Neural cell (in vitro differentiated cells): ENCODE results near the gene UBE3A. TPM values are rescaled to one million over a fixed set of nuclear protein-coding genes. Genes with fewer than 3 reads are reported as not detected.

Source experiments
- H2AFZ ChIP-seq: fragments of 200-600, 300-800 bp; sonication (generic), shearing (Covaris generic); 2 replicates; pipeline ENCODE4 v1.6.0; 2014; ENCODE audit warnings: low read depth, mild to moderate bottlenecking, antibody characterized with exemption, low read length, moderate library complexity
- H3F3A ChIP-seq: fragments of 200-600 bp; shearing (Covaris generic); 2 replicates; pipeline ENCODE4 v1.6.1; 2016; ENCODE audit warnings: mild to moderate bottlenecking, moderate library complexity, mixed read lengths, antibody characterized with exemption, low read length; ENCODE audit not compliant: insufficient read depth, poor library complexity, severe bottlenecking
- H3K27ac ChIP-seq: fragments of 200-600, 300-800 bp; sonication (generic), shearing (Covaris generic); 2 replicates; pipeline ENCODE4 v1.5.1; 2014; ENCODE audit warnings: mild to moderate bottlenecking, low read length, moderate library complexity
- H3K27me3 ChIP-seq: fragments of 300-800, 200-600 bp; sonication (generic), shearing (Covaris generic); 2 replicates; pipeline ENCODE4 v1.6.0; 2014; ENCODE audit warnings: mild to moderate bottlenecking, low read depth, low read length, moderate library complexity; ENCODE audit not compliant: insufficient read depth
- H3K36me3 ChIP-seq: fragments of 300-800, 200-600 bp; sonication (generic), shearing (Covaris generic); 2 replicates; pipeline ENCODE4 v1.5.1; 2014; ENCODE audit warnings: mild to moderate bottlenecking, antibody characterized with exemption, low read length, moderate library complexity; ENCODE audit not compliant: insufficient read depth
- H3K4me2 ChIP-seq: fragments of 300-800, 200-600 bp; sonication (generic), shearing (Covaris generic); 2 replicates; pipeline ENCODE4 v1.6.0; 2014; ENCODE audit warnings: mild to moderate bottlenecking, low read length
- H3K4me3 ChIP-seq: fragments of 300-800, 200-600 bp; sonication (generic), shearing (Covaris generic); 2 replicates; pipeline ENCODE4 v1.5.1; 2014; ENCODE audit warnings: mild to moderate bottlenecking, low read length, moderate library complexity
- H3K79me2 ChIP-seq: fragments of 200-600 bp; shearing (Covaris generic); replicated peaks from 2 replicates; pipeline ENCODE4 v1.6.0; 2014; ENCODE audit warnings: mild to moderate bottlenecking, low read length, moderate library complexity; ENCODE audit not compliant: insufficient read depth
- H3K9ac ChIP-seq: fragments of 300-800, 200-600 bp; sonication (generic), shearing (Covaris generic); 2 replicates; pipeline ENCODE4 v1.6.1; 2016; ENCODE audit warnings: mild to moderate bottlenecking, low read length, mixed read lengths
- H3K9me2 ChIP-seq: fragments of 200-600 bp; shearing (Covaris generic); 2 replicates; pipeline ENCODE4 v1.6.1; 2016; ENCODE audit warnings: mild to moderate bottlenecking, low read length, mixed read lengths; ENCODE audit not compliant: insufficient read depth
- H3K9me3 ChIP-seq: fragments of 200-600, 300-800 bp; sonication (generic), shearing (Covaris generic); 2 replicates; pipeline ENCODE4 v1.6.1; 2016; ENCODE audit warnings: mild to moderate bottlenecking, mixed run types, low read length, moderate library complexity, mixed read lengths
- H4K20me1 ChIP-seq: fragments of 200-600 bp; shearing (Covaris generic); 2 replicates; pipeline ENCODE4 v1.6.1; 2016; ENCODE audit warnings: mild to moderate bottlenecking, mixed run types; ENCODE audit not compliant: insufficient read depth
- EP300 ChIP-seq: fragments of 450-650 bp; conservative IDR thresholded peaks from 2 replicates; pipeline ENCODE4 v1.6.1; 2014; ENCODE audit warnings: antibody characterized with exemption, mild to moderate bottlenecking, moderate library complexity; ENCODE audit not compliant: poor library complexity, severe bottlenecking
- EZH2 ChIP-seq: fragments of 200-600, 300-800 bp; shearing (Covaris generic), sonication (generic); IDR thresholded peaks from 2 replicates; pipeline ENCODE4 v1.6.1; 2014; ENCODE audit warnings: antibody characterized with exemption, low read length, borderline replicate concordance, mild to moderate bottlenecking; ENCODE audit not compliant: insufficient read depth, poor library complexity, severe bottlenecking
- MXI1 ChIP-seq: fragments of 450-650 bp; conservative IDR thresholded peaks from 2 replicates; pipeline ENCODE4 v1.6.1; 2014; ENCODE audit warnings: antibody characterized with exemption, mild to moderate bottlenecking; ENCODE audit not compliant: poor library complexity, severe bottlenecking
- POLR2AphosphoS5 ChIP-seq: IDR thresholded peaks from 2 replicates; pipeline ENCODE4 v1.6.1; 2012
- RAD21 ChIP-seq: fragments of 450-650 bp; conservative IDR thresholded peaks from 2 replicates; pipeline ENCODE4 v1.6.1; 2014; ENCODE audit warnings: antibody characterized with exemption, mild to moderate bottlenecking, moderate library complexity
- REST ChIP-seq: IDR thresholded peaks from 2 replicates; pipeline ENCODE4 v1.6.1; 2012; ENCODE audit warnings: borderline replicate concordance
- SMC3 ChIP-seq: fragments of 450-650 bp; conservative IDR thresholded peaks from 2 replicates; pipeline ENCODE4 v1.6.1; 2014; ENCODE audit warnings: antibody characterized with exemption, mild to moderate bottlenecking, moderate library complexity; ENCODE audit not compliant: poor library complexity
- TAF1 ChIP-seq: IDR thresholded peaks from 2 replicates; pipeline ENCODE4 v1.6.1; 2012; ENCODE audit warnings: low read depth
- polyA plus RNA-seq: library from polyadenylated mRNA; depleted of rRNA; stranded (reverse); fragments of >200 nt; gene quantifications from 2 replicates; pipeline ENCODE4 v1.2.3, GENCODE V29; 2014
- TF ChIP-seq, protein P1 (sequence below): fragments of 450-650 bp; IDR thresholded peaks from 2 replicates; pipeline ENCODE4 v1.5.1; 2014; ENCODE audit warnings: antibody characterized with exemption, mild to moderate bottlenecking, moderate library complexity; ENCODE audit not compliant: poor library complexity, severe bottlenecking

The UBE3A gene
- polyA plus RNA-seq, 1 donor from 2014 or later = 98.5 TPM

DNA sequence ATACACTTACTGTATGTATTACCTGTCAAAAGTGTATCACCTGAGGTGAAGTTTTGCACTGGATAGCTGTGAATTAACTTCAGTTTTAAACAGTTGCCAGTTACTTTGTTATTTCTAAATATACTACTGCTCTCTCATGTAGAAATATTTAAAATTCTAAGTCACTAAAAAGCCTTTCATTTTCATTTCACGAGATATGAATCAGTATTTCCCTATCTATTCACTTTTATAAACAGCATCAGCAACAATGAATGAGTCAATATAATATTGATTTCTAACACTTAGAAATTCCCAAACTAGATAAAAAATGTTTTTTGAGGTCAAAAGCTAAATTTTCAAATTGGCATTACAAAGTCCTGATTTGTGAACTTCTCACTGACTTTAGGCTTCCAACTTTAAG is 32.6 kb downstream of the UBE3A start:
- Histone ChIP-seq H3K27ac (no peak overlapping the region), H3K9me3 (no peaks in the 10 kb centered on the region), H3K79me2 (peaks cover 28% of the 10 kb centered on the region), H3K9me2 (no peaks in the 10 kb centered on the region), H2AFZ (no peak overlapping the region), H3F3A (no peaks in the 10 kb centered on the region), H3K9ac (no peak overlapping the region), H3K4me2 (no peak overlapping the region), H3K4me3 (no peak overlapping the region), H3K27me3 (no peaks in the 10 kb centered on the region), H4K20me1 (no peaks in the 10 kb centered on the region), H3K36me3 (no peaks in the 10 kb centered on the region)
- no peak for TF ChIP-seq EZH2

GRCh38 chr15:25403771-25404170 is 35.1 kb downstream of the UBE3A start:
- H3F3A ChIP-seq = no peaks in the 10 kb centered on the region
- H2AFZ ChIP-seq = no peak overlapping the region
- H3K27ac ChIP-seq = no peak overlapping the region
- H3K36me3 ChIP-seq = peaks cover 9% of the 10 kb centered on the region
- TF ChIP-seq, protein P1, sequence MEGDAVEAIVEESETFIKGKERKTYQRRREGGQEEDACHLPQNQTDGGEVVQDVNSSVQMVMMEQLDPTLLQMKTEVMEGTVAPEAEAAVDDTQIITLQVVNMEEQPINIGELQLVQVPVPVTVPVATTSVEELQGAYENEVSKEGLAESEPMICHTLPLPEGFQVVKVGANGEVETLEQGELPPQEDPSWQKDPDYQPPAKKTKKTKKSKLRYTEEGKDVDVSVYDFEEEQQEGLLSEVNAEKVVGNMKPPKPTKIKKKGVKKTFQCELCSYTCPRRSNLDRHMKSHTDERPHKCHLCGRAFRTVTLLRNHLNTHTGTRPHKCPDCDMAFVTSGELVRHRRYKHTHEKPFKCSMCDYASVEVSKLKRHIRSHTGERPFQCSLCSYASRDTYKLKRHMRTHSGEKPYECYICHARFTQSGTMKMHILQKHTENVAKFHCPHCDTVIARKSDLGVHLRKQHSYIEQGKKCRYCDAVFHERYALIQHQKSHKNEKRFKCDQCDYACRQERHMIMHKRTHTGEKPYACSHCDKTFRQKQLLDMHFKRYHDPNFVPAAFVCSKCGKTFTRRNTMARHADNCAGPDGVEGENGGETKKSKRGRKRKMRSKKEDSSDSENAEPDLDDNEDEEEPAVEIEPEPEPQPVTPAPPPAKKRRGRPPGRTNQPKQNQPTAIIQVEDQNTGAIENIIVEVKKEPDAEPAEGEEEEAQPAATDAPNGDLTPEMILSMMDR = no peak
- TF ChIP-seq SMC3 = no peak
- TF ChIP-seq REST = no peak
- TF ChIP-seq RAD21 = no peak
- TF ChIP-seq EP300 = no peak
- no peak for TF ChIP-seq MXI1
- TF ChIP-seq TAF1 = no peak
- no peak for TF ChIP-seq POLR2AphosphoS5
- H3K4me3 ChIP-seq = no peak overlapping the region
- no peak overlapping the region for H3K9ac ChIP-seq
- no peaks in the 10 kb centered on the region for H3K9me3 ChIP-seq
- H3K27me3 ChIP-seq = no peaks in the 10 kb centered on the region
- no peaks in the 10 kb centered on the region for H3K9me2 ChIP-seq
- H4K20me1 ChIP-seq = no peaks in the 10 kb centered on the region
- peaks cover 7% of the 10 kb centered on the region for H3K79me2 ChIP-seq
- no peak overlapping the region for H3K4me2 ChIP-seq

DNA sequence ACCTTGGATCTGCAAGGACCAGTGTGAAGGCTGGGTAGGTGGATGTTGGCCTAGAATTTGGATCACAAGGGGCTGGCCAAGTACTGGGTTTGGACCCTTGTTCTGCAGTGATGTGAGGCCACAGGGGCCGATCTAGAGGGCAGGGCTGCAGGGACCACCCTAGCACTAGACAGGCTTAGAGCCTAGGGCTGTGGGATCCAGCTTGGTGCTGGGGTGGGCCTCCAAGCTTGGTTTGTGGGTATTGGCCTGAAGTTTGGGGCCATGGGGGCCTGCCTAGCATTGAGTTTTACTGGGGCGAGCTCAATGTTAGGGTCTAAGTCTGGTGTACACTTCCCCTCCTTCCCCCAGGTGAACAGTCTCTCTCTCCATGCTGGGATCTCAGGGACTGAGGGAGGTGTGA is 36.5 kb downstream of the UBE3A start:
- TF ChIP-seq, protein P1 = no peak
- TF ChIP-seq MXI1 = no peak
- TF ChIP-seq EP300 = no peak
- no peak for TF ChIP-seq POLR2AphosphoS5
- TF ChIP-seq EZH2 = no peak
- no peak for TF ChIP-seq RAD21
- no peak for TF ChIP-seq SMC3
- no peak for TF ChIP-seq REST
- TF ChIP-seq TAF1 = no peak
- Histone ChIP-seq H3K36me3 (peaks cover 15% of the 10 kb centered on the region), H4K20me1 (no peaks in the 10 kb centered on the region), H2AFZ (no peak overlapping the region), H3K4me3 (no peak overlapping the region), H3K9me3 (no peaks in the 10 kb centered on the region), H3K9ac (no peak overlapping the region), H3K27ac (no peak overlapping the region), H3K4me2 (no peak overlapping the region), H3K27me3 (no peaks in the 10 kb centered on the region), H3K9me2 (no peaks in the 10 kb centered on the region), H3F3A (no peaks in the 10 kb centered on the region), H3K79me2 (peaks cover 10% of the 10 kb centered on the region)
